HG03469 (cell line): Measurements from ENCODE around the gene MLF2.
"Not testable (repeated sequence)": the region's sequence is repeated elsewhere in the genome, so short reads cannot be mapped to it uniquely, and the experiment has no call there.

Source experiments
- ATAC-seq: cut with Tn5 transposase; IDR thresholded peaks from one replicate; pipeline ENCODE4 v1.9.1; 2021; ENCODE audit warnings: mild to moderate bottlenecking, moderate library complexity, moderate number of reproducible peaks; ENCODE audit not compliant: unreplicated experiment

MLF2 gene

GRCh38 chr12:6735448-6736191 lies 17.3 kb downstream of the MLF2 start:
- no peak for ATAC-seq

- ATAC-seq: no peak
Observed at GRCh38 chr12:6734506-6735387, 18.2 kb downstream of the MLF2 start.

- ATAC-seq: no peak
Observed at GRCh38 chr12:6730169-6730568, 22.8 kb downstream of the MLF2 start.

- ATAC-seq: no peak
Observed at GRCh38 chr12:6729186-6729585, 23.8 kb downstream of the MLF2 start.

GRCh38 chr12:6725350-6725749 lies 27.6 kb downstream of the MLF2 start:
- ATAC-seq: no peak

GRCh38 chr12:6724409-6724797 lies 28.5 kb downstream of the MLF2 start:
- ATAC-seq: no peak

- peak; percentile 83 for ATAC-seq
Observed at GRCh38 chr12:6723607-6724408, 29.1 kb downstream of the MLF2 start, which contains the start of gene COPS7A. TSS of gene COPS7A (plus strand) at chr12:6724046. CDS start at chr12:6724657, 611 bp downstream.

- ATAC-seq: no peak
Observed at GRCh38 chr12:6722863-6723262, 30.1 kb downstream of the MLF2 start.

- no peak for ATAC-seq
Observed at GRCh38 chr12:6716874-6717437, 36.0 kb downstream of the MLF2 start.

GRCh38 chr12:6716031-6716873 lies 36.7 kb downstream of the MLF2 start:
- ATAC-seq: not testable (repeated sequence)

- ATAC-seq: no peak
Observed at GRCh38 chr12:6708960-6709394, 44.0 kb downstream of the MLF2 start.

GRCh38 chr12:6708351-6708750 lies 44.6 kb downstream of the MLF2 start:
- ATAC-seq: not testable (repeated sequence)

GRCh38 chr12:6703631-6704030 lies 49.3 kb downstream of the MLF2 start:
- ATAC-seq: no peak

- no peak for ATAC-seq
Observed at GRCh38 chr12:6701078-6701768, 51.7 kb downstream of the MLF2 start.

- ATAC-seq: no peak
Observed at GRCh38 chr12:6700646-6701051, 52.3 kb downstream of the MLF2 start, which contains the start of gene PIANP. TSS of gene PIANP (minus strand) at chr12:6700815. CDS start at chr12:6698061, 2,754 bp downstream.

- no peak for ATAC-seq
Observed at GRCh38 chr12:6699989-6700645, 52.8 kb downstream of the MLF2 start.

- no peak for ATAC-seq
Observed at GRCh38 chr12:6699259-6699988, 53.5 kb downstream of the MLF2 start.
